ENCODE measurements around the gene STAB2.
"Not testable (repeated sequence)": the region's sequence is repeated elsewhere in the genome, so short reads cannot be mapped to it uniquely, and the experiment has no call there.

The STAB2 gene

DNA sequence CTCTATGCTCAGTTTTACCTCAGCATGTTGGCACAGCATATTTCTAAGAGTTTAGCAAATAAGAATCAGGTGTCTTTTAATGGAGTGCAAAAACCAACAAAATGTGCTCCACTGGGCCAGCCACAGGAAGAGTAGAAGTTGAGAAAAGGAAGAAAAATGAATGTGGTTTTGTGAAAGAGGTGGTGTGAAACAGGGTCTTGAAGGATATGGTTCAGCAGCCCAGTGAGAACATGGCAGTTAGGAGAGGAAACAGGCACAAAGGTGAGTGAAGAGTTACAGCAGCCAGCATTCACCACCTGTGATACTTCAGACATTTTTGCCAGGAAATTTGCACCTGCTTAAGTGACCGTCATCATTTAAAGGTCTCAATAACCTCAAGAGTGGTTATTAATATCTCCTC is 2.4 kb downstream of the STAB2 start:
- no peak for DNase-seq

DNA sequence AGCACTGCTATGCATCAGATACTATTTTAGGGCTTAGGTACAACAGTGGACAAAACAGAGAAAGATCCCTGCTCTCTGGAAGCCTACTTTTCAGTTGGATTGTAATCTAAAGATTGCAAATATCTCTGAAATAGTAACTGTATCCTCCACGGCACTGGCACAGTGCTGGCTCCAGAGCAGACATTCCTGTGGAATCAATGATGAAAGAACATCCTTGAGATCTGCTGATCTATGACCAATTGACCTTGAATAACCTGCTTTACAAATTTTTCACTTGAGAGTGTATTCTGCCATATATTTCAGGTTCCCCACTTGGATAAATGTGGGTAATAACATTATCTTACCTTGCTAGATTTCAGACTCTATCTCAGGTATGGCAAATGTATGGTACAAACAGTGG is 3.2 kb downstream of the STAB2 start:
- no peak for DNase-seq

DNA sequence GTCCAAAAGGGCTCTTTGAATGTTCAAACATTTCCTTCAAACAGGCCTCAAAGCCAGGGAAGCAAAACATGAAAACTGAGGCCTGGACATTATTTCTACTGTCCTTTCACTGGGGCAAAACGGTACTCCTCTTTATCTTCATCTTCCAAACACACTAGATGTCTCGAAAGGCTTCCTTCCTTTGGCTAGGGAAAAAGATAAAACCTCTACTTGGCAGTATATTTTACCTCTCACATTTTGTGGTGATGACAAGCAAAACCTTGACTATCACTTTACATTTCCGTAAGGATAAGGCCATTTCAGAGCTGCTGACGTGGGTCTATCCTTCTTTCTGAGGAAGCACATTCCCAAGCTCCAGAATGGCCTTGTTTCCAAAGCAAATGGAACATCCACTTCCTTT is 9.9 kb downstream of the STAB2 start:
- DNase-seq, result no peak

GRCh38 chr12:103599274-103599673 is 12.2 kb downstream of the STAB2 start:
- DNase-seq, result no peak

- no peak for DNase-seq
These were observed 14.1 kb downstream of the STAB2 start for GRCh38 chr12:103600967-103601728.

DNA sequence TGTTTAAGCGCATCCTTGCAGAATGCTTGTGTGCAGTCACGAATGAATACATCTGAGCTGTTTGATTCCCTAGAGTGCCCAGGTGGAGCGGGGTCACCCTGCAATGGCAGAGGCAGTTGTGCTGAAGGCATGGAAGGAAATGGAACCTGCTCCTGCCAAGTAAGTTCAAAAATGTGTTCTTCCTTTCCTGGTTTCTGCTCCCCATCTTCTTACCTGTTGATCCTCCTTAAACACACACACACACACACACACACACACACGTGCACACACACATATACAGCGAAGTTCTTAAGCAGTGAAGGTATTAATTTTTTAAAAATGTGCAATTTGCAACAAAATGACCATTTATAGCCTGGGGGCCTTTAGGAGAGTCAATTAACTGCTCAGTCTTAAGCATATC is 33.3 kb downstream of the STAB2 start:
- DNase-seq, result no peak

GRCh38 chr12:103623716-103624115 is 36.6 kb downstream of the STAB2 start:
- DNase-seq, result no peak

GRCh38 chr12:103626498-103626897 is 39.4 kb downstream of the STAB2 start:
- DNase-seq, result peak; percentile 64

DNA sequence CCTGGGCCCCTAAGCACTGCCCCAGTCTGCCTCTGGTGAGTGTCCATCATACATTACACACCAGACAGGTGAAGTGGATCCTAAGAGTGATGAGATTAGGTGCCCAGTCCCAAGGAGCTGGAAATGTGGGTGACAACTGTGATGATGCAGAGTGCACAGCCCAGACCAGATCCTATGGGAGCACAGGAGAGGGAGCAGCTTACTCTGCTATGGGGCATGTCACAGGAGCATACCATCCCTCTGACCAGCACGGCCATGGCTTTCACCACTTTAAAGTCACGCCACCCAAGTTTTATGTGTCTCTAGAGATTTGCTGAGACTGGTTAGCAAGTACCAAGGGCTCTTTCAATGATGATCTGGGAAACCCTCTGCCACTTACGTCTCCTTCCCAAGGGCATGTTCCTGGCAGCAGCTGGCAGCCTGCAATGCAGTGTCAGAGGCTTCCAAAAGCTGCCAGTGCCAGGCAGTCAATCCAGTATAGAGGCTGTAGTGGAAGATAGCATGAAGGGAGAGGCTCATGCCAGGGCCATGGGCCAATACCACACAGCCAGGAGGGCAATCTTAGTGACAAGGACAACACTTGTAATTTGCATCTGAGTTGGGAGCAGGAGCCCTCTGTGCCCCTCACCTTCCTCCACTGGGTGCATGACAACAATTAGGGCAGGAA is 40.2 kb downstream of the STAB2 start:
- DNase-seq, result no peak

GRCh38 chr12:103632554-103633216 is 45.6 kb downstream of the STAB2 start:
- DNase-seq, result no peak

DNA sequence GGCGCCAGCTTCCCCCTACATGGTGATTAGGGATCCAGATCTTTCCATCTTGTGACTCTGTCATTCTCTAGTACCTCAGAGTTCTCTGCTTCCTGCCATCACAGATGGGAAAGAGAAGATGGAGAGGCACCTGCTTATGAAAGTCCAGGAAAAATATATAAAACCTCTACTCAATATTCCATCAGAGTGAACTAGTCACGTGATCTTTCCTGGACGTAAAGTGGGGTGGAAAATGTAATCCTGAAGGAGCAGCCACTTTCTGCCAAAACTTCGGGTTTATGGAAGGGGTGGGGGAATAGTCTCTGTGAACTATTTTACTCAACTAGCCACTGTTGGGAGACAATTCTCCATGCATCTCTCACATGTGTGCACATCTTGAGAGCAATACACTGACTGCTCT is 47.7 kb downstream of the STAB2 start:
- DNase-seq, result no peak

DNA sequence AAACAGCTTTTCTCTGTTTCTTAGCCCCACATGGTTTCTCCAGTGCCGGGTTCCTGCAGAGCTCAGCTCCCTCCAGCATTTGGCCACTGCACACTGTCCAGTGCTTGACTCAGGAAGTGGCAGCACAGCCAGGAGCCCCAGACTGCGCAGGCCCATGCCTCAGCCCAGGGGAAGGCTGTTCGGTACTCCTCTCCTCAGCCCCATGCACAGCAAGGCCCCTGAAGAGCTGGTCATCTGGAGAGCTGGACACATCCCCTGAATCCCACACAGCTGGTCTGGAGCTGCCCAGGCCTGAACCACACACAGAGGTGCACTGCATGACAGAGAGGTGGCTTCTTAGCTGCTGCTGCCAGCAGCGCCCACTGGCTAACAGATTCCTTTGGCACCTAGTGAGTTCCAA is 48.3 kb downstream of the STAB2 start:
- no peak for DNase-seq

GRCh38 chr12:103637021-103637420 is 49.9 kb downstream of the STAB2 start:
- DNase-seq, result no peak

DNA sequence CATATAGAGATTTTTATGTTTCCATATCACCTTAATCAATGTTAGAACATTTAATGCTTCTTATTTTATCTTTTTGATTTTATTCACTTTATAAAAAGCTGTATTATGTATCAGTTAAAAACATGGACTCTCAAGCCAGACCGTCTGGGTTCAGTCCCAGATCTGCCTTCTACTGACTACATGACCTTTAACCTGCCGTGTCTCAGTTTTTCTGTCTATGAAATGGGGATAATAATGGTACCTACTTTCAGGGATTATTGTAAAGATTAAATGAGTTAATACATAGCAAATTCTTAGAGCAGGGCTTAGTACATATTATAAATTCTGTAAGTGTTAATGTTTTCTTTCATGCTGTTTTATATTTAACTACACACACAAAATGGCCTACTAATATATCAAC is 50.4 kb downstream of the STAB2 start:
- DNase-seq, result no peak

- DNase-seq, result no peak
These were observed 52.9 kb downstream of the STAB2 start for GRCh38 chr12:103639983-103640382.

GRCh38 chr12:103640410-103640809 is 53.3 kb downstream of the STAB2 start:
- no peak for DNase-seq

DNA sequence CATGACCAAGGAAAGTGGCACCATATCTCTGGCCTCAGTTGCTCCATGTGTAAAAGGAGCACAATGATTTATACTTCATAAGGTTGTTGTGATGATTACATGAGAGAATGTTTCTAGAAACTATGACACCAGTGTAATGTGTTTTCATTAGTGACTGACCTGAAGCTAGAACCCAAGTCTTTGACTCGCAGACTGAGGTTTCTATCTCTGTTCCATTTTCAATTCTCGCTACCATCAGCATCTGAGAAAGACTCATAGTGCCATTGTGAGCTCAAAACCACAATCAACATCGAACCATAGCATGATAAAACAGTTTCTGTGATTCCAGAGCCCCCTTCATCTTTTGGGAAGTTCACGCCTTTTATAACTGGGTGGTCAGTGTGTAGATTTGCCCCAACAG is 53.8 kb downstream of the STAB2 start:
- DNase-seq, result no peak

- DNase-seq, result no peak
These were observed 55.3 kb downstream of the STAB2 start for GRCh38 chr12:103642240-103642864.

DNA sequence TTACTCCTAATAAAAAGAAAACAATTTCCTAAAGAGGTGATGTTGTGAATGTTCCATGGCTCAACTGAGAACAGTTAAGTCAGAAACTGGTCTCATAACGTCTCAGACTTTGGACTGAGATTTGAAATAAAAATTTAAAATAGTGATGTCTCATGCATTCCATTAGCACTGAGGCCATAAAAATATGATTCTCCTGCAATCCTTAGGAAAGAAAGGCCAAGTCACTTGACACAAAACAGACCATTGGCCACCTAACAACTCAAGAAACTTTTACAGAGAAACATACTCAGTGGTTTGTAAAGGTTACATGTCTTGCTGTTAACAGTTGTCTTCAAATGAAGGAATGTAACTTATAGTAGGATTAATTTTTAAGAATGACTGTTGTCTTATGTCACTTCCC is 58.1 kb downstream of the STAB2 start:
- DNase-seq, result no peak

GRCh38 chr12:103647267-103647666 is 60.2 kb downstream of the STAB2 start:
- no peak for DNase-seq

DNA sequence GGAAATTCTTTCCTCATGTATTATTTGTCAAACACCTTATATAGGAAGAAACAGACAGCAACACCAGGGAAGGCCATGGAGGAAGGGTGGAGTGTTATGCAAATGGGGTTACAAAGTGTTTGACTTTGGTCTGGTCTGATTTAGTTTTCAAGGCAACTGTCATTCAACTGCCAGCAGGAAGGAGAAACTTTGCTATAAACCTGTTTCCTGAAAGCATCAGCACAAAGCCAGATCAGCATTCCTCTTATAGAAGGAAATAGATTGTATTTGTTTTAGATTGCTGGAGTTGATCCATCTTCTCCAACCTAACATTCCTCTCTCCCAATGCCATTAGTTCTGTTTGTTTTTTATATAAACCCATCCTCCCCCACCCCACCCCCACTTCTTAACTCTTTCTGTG is 65.7 kb downstream of the STAB2 start:
- no peak for DNase-seq

DNA sequence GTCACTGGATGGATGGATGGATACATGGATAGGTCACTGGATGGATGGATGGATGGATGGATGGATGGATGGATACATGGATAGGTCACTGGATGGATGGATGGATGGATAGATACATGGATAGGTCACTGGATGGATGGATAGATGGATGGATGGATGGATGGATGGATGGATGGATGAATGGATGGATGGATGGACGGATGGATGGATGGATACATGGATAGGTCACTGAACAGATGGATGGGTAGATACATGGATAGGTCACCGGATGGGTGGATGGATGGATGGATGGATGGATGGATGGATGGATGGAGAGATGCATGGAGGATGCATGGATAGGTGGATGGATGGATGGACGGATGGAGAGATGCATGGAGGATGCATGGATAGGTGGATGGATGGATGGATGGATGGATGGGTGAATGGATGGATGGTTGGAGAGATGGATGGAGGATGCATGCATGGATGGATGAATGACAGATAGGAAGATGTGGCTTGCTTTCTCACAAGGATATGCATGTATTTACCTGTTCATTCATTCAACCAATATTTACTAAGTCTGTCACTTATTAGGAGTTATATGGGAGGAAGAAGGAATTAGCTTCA is 66.6 kb downstream of the STAB2 start:
- DNase-seq, result not testable (repeated sequence)

DNA sequence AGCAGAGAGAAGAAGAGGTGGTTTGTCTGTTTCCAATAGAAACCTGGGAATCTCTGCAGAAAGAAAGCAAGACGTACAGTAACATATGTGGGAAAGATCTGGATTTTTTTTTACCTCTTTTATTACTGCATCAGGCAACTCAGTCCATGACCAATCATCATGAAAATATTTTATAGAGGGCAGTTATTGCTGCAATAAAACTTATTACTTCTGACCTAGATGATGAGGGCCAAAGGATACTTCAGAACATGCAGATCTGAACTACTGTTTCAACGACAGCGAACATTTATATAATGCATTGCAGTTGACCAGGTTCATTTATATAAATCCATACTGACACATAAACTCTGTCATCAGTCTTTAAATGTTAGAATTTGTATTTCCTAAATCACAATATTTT is 67.7 kb downstream of the STAB2 start:
- DNase-seq, result no peak
